Activated T-cell treated with anti-CD3 and anti-CD28 coated beads for 24 hours (primary cell): Measurements from ENCODE around the gene NUP214.
"Not testable (repeated sequence)": the region's sequence is repeated elsewhere in the genome, so short reads cannot be mapped to it uniquely, and the experiment has no call there.

ENCODE experiments used
- DNase-seq: peaks from one replicate; pipeline ENCODE4 v3.0.0-alpha.2; 2020; ENCODE audit warnings: low read depth

Gene NUP214

DNA sequence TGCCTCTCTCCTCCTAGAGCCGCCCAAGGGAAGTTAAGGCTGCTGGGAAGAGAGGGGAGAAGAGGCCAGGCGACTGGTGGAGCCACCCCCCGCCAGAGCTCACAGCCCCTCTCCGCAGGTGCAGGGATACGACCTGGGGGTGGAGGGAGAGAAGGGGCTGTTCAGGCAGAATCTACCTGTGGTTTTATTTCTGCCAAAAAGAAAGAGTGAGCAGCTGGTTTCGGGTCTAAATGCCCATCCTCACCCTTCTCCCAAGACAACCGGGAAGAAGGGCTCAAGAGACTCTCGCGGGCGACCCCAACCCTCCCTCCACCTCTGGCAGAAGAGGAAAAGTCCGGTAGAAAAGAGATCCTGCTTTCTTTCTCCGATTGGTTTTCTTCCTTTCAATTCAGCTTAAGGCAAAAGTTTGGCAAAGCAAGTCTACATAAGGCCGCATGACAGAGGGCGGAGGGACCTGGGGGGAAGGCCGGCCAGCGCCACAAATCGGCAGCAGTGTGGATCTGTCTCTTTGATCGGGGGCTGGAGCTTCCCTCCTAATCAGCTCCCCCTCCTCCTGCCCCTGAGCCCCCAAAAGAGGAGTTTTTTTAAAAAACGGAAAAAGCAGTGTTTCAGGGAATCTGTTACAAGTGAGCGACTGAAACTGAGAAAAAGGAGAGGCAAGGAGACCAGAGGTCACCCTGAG, 134.7 kb downstream of the NUP214 start:
- DNase-seq, result no peak

DNA sequence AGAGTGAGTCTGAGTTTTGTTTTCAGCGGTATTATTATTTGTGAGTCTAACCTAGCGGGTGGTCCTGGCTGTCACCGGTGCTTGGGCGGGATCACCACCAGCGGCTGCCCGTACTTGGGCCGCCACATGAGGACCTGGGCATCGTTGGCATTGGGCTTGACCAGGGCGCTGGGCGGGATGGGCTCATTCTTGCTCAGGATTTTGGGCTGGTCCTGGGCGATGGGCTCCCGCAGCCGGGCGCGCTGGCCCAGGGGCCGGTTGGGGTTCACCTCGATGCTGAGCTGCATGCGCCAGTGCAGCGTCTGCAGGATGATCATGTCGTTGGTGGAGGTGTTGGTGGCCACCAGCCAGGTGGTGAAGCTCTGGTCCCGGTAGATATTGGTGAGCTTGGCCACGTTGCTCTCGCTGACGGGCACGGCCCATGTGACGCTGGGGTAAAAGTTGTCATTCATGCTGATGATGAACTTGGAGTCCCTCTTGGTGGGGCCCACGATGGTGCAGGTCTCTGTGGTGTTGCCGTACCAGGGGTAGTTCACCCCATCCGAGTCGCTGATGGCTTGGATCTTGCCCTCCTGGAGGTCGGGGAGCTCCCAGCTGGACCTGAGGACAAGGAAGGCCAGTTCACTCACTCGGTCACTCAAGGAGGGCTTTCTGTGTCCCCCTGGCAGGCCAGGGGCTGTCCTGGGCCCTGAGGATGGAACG, 135.5 kb downstream of the NUP214 start:
- no peak for DNase-seq

DNA sequence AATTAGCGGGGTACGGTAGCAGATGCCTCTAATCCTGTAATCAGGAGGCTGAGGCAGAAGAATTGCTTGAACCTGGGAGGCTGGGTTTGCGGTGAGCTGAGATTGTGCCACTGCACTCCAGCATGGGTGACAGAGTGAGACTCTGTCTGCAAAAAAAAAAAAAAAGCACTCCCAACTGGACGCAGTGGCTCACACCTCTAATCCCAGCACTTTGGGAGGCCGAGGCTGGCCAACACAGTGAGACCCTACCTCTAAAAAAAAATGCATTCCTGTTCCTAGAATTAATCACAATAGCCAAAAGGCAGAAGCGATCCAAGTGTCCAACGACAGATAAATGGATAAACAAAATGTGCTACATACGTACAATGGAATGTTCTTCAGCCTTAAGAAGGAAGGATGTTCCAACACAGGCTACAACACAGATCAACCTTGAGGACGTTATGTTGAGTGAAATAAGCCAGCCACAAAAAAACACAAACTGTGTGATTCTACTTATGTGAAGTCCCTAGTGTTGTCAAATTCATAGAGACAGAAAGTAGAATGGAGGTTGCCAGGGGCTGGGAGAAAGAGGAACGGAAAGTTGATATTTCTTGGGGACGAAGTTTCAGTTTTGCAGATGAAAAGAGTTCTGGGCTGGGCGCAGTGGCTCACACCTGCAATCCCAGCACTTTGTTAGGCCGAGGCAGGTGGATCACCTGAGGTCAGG, 137.1 kb downstream of the NUP214 start:
- no peak for DNase-seq

DNA sequence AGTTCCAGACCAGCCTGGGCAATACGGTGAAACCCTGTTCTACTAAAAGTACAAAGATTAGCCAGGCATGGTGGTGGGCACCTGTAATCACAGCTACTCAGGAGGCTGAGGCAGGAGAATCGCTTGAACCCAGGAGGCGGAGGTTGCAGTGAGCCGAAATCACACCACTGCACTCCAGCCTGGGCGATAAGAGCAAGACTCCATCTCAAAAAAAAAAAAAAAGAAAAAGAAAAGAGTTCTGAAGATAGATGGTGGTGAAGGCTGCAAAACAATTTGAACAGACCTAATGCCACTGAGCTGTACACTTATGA, 137.6 kb downstream of the NUP214 start:
- not testable (repeated sequence) for DNase-seq

DNA sequence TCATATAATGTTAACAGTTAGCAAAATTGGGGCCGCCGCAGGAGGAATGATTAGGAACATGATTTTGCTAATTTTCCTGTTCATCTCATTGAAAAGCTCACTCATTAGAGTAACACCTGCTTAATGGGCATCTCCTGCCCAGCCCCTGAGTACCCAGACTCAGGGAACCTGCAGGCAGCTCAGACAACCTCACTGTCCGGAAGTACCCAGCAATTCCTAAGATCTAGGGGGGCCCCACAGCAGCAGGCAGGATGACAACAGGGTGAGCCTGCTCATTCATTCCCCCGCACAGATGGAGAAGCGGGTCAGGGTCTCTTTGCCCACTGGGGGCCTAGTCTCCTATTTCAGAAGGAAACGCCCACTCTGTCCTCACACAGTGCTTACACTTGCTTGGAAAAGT, 138.3 kb downstream of the NUP214 start:
- no peak for DNase-seq

DNA sequence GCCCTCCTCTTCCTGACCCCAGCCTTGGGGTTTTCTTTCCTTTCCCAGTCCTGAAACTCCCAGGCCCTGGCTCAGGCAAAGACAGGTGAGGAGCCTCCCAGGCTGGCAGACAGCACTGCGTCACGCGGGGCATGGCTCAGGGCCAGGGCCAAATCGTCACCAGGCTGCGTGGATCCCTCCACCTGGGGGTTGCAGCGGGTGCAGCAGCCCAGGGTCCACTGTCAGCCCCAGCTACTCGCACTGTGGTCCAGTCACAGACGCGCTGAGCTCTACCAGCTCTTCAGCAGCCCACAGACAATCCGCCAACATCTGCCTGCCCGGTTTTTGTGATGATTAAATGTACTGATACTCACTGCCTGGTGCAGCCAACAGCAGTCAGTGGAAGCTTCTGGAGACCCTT, 138.8 kb downstream of the NUP214 start:
- DNase-seq, result no peak

DNA sequence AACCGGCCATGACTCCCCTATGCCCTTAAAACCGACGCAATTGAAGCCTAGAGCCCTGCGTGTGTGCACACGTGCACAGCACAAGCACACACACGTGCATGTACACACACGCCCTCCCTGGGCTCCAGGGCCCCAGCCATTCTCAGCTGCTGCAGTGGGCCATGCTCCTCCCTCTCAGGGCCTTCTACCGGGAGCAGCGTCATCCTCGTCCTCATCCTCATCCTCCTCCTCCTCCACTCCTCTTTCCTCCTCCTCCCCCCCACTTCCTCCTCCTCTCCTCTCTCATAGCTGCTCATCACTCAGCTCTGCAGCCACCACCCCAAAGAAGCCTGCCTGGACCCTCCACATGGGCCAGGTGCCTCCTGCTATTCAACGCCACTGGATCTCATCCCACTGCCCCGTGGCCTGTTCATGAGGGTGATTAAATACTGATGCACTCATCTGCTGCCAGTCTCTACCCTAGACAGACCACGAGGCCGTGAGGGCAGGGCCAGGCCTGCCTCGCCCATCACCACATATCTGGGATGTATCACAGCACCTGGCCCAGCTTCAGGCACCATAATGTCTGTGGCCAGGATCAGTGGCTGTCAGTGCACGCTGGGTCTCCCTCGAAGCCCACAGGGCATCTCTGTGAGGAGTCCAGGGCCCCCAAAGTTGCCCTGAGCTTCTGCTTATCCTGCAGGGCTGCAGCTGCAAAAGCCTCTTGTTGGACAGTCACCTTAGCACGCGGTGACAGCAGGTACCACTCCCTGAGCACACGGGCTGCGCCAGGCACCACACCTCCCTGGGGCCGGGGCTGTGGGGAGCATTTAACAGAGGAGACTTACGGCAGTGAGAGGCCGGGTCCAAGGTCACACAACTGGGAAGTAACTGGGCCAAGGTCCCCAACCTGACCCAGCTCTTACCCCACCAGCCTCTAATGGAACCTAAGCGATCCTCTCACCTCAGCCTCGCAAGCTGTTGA, 141.2 kb downstream of the NUP214 start:
- no peak for DNase-seq

DNA sequence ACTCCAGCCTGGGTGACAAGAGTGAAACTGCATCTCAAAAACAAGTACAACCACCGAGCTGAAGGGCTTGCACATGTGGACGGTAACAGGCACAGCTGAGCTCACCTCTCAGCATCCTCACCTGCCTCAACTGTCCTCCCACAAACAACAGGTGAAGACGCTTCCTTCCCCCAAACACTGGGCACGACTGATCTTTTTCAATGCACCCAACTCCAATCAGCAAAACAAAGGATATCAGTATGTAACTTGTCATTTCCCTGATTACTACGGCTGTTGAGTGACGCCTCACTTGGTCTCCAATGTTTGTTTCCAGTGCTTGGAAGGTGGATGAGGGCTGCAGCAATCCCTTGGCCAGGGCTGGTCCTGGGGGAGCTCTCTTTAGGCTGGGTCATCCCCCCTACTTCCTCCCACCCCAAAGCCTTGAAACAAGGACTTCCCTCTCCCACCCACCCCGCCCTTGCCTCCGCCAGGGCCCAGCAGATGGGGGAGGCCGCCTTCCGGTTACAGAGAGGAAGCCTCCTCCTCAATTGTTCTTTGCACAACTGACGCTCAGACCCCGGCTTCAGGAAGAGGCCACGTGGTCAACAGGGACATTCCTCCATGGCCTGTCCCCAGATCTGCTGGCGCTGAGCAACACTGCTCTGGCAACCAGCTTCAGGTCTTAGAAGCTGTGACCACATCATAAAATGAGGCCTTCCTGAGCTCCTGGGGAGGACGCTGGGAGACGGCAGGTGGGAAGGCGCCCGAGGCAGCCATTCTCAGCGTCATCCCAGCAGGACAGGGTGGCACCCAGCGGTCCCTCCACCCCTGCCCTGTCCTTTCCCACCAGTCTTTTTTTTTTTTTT, 145.0 kb downstream of the NUP214 start:
- no peak for DNase-seq

DNA sequence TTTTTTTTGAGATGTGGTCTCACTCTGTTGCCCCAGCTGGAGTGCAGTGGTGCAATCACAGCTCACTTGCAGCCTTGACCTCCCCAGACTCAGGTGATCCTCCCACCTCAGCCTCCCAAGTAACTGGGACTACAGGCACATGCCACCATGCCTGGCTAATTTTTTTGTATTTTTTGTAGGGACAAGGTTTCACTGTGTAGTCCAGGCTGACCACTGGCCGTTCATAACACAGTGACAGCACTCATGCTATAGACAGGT, 145.6 kb downstream of the NUP214 start:
- DNase-seq, result not testable (repeated sequence)

DNA sequence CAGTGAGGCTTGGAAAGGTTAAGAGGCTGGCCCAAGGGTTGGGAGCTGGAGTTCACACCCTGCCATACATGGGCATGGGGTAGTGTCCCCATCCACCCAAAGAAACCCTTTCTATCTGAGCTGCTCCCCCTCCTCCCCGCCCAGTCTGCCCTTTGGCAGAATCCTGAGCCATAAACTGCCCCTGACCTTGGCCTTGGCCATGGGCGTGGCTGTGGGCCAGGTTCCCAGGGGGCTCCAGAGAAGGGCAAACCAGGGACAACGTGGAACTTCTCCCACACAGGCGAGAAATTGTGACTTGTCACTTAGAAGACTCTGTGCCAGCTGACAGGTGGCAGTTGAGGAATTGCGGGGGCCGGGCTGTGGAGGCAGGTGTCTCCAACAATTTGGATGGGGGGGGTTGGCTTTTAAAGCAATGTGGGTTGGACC, 146.1 kb downstream of the NUP214 start:
- DNase-seq, result no peak

DNA sequence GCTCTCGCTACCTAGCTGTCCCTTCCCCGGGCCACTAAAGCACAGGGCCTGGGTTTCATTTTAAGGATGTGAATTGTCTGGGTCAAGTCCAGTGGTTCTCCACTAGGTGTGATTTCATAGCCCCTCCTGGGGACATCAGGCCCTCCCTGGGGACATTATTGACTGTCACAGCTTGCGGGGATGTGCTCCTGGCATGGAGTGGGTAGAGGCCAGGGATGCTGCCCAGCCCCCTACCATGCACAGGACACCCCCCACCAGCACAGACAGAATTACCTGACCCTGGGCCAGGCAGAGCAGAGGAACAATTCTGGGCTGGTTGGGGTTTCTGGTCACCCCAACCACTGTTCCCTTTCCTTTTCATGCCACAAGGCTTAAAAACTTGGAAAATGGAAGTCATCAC, 146.8 kb downstream of the NUP214 start:
- DNase-seq, result no peak

DNA sequence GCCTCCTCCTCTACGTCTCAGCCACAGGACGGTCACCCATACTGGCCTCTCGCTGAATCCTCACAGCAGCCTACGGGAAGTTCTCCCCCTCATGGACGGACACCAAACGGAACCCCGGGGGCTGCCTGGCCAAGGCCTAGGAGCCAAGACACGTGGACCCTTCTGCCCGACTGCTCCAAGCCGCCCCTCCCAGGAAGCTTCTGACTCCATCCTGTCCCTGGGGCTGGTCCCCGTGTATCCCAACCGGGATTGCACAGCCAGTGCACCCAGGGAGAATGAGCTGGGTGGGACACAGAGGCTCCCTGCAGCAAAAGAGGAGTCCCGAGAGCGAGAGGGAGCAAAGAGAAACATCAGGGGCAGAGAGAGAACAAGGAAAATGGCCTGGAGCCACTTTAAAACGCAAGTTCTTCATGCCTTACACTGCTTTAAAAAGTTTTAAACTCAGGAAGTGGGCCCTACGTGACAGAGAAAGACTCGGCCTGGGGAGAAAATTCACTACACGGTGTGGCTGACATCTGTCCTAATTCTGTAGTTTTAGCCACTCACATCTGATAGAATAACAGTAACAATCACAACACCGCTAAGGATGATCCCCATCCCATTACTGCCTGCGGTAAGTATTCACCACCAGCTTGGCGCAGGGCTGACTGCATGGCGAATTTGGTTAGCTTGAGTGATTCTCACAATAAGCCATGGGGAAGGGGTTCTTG, 147.9 kb downstream of the NUP214 start:
- DNase-seq, result no peak

DNA sequence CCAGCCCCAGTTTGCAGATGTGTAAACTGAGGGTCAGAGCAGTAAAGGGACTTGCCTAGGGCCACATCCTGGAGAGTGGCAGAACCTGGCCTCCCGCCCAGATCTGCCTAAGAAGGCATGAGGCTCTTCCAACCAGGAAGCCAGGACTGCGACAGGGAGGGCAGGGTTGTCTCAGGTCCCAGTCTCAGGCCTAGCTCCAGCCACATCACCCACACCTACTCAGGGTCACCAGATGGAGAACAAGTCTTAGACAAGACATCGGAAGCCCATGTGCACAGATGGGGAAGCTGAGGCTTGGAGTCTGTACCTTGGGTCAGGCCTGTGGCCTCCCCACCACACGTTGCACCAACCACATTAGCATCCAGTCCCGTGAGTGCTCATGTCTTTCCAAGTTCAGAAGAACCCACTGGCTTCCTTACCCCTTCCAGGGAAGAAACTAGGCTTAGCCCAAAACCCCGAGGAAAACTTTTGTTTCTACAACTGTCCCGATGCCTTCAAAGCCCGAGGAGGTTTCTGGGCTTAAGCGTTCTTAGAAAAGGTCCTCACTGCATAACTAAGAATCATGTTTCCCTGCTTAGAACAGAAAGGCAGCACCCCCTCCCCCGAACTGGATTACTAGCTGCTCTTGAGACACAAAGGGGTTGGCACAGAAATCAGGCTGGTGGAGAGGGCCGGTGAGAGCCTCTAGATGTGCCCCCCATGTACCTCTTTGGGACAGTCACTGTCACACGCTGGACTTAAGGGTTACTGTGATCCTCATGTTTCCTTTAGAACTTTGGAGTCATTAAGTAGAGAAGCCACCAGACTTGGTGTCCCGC, 148.7 kb downstream of the NUP214 start:
- DNase-seq, result no peak

DNA sequence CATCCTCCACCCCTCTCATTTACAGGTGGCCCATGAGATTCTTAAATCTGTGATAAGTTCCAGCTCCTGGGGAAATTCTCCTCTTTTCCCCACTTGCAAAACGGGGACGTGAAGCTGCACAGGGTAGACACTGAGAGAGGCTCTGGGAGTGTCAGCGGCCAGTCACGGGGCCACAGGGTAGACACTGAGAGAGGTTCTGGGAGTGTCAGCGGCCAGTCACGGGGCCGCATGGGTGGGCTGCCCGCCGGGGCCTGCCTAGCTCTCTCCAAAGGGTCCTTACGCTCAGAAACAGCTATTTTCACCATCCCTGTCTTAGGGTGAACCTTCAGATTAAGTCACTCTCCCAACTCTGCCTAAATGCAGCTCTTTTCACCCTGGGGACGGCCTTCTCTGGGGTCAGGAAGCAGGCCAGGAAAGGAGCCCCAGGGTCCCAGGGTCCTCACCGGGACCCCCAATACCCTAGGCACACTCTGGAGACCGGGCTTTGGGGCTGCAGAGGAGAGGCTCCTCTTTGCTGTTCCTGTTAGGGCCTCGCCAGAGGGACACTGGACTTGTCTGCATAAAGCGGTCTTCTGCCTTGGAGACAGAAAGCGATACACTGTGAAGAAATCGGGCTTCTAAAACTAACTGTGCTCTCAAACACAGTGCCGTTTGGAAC, 149.4 kb downstream of the NUP214 start:
- DNase-seq, result no peak

DNA sequence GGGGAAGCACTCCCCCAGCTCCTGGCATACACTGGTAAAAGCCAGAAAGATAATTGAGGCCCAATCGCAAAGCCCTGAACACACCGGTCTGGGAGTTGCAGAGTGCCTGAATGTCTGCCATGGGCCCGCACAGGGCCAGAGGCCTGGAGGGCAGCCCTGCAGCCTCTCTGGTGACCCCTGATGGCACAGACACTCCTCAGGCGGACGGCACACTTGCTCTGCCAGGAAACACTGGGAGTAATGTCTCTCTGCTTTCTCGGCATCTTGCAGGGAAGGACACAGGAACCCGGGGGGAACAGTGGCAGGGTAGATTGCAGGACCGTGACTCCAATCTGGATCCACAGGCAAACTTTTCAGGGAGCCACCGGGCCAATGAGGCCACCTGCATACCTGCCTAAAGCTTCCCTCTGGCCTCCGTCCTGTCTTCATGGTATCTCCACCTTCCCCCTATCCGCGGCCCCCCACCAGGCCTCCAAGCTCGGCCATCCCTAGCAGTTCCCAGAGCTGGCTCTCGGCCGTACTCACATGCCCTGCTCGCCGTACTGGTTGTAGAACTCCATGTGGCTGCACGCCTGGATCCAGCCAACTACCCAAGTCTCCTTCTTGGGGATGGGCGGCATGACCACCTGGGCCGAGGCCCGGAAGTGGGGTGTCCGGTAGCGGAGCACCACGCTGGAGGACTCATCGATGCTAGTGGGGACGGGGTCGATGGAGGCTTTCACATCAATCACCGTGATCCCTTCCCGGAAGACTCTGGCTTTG, 150.1 kb downstream of the NUP214 start:
- no peak for DNase-seq

DNA sequence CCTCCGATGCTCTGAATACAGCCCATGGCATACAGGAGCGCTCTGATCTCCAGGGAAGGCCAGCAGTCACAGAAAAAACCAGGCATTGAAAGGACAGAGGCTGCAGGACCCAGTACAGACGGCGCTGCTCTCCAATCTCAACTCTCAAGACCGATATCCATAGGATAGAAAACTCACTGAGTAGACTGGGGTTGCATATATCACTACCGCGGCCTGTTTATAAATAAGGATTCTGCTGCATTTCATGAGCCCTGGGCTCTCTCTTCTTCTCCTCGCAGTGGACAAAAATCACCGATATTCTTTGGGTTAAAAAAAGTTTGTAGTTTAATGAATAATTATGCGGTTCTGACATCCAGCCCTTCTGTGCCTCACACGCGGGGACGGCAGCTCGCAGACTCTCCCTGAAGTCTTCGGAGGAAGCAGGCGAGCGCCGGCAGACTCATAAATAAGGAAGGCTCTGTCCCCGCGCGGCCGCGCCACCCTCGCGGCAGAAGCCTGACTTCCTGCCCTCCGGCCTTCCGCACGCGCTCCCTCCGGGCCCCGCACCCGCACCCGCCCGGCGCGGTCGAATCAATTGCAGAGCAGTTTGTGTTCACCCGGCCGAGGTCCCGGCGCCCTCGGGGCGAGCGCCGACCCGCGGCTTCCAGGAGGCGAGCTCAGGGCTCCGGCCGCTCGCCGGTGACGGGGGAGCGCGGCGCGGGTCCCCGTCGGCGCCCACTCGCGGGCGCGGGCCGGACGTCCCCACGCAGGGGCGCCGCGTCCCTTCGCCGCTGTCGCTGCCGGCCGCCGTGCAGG, 150.9 kb downstream of the NUP214 start, which contains the start of gene FAM78A:
Gene FAM78A, minus strand, starts transcription at position 417 of the 795 bp plus-strand sequence. Its CDS starts 331 bp downstream, at position 86.
- no peak for DNase-seq

DNA sequence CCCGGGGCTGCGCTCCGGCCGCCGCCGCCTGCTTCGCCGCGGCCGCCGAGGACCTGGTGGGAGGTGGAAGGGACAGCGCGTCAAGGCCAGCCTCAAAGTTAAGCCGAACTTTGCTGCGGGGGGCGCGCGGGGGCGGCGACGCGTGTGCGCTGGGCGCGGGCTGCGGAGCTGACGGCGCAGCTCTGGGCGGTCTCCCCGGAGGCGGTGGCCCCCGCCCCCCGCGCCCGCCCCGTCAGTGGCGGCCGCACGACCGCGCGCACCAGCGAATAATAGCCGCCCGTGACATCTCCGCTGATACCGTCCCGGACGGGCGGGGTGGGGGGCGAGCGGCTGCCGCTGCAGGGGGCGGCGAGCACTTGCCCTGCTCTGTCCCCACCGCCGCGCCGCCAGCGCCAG, 151.5 kb downstream of the NUP214 start:
- no peak for DNase-seq
